Activated T-helper 2 cell treated with anti-CD3 and anti-CD28 coated beads, Interferon-gamma antibody, Interleukin-2, Interleukin-4, amounts not matched to agents 10 μg/mL and 5 μg/mL and 100 μg/mL, durations not matched to agents 14 hours and 24 hours and 36 hours (primary cell): ENCODE measurements around the gene ARHGDIG. TPM values are rescaled to one million over a fixed set of nuclear protein-coding genes. Genes with fewer than 3 reads are reported as not detected.
"Not testable (repeated sequence)": the region's sequence is repeated elsewhere in the genome, so short reads cannot be mapped to it uniquely, and the experiment has no call there.

Experiments
- DNase-seq: peaks from one replicate; pipeline ENCODE4 v3.0.0; 2021; ENCODE audit warnings: low spot score
- H3K27ac Mint-ChIP-seq: one replicate; pipeline ENCODE4 v1.8.0; 2021; ENCODE audit warnings: mixed read lengths
- H3K27me3 Mint-ChIP-seq: one replicate; pipeline ENCODE4 v1.8.0; 2021; ENCODE audit warnings: low read depth, mixed read lengths
- H3K36me3 Mint-ChIP-seq: one replicate; pipeline ENCODE4 v1.8.0; 2021; ENCODE audit warnings: low read depth, mixed read lengths
- H3K4me1 Mint-ChIP-seq: one replicate; pipeline ENCODE4 v1.8.0; 2021; ENCODE audit warnings: low read depth, mixed read lengths
- H3K4me3 Mint-ChIP-seq: one replicate; pipeline ENCODE4 v1.8.0; 2021; ENCODE audit warnings: low read depth, mild to moderate bottlenecking, moderate library complexity, mixed read lengths
- H3K9me3 Mint-ChIP-seq: one replicate; pipeline ENCODE4 v1.8.0; 2021; ENCODE audit warnings: mixed read lengths
- intact Hi-C: fragments of 100-400 bp; cut with micrococcal nuclease; formaldehyde crosslinking; loops from one replicate; pipeline ENCODE4 v1.15.1; 2023
- total RNA-seq: library from RNA; stranded (reverse); gene quantifications from 2 replicates; pipeline ENCODE4 v1.2.3, GENCODE V29; 2022

ARHGDIG gene
- total RNA-seq, 1 donor from 2014 or later: 0.82 TPM

DNA sequence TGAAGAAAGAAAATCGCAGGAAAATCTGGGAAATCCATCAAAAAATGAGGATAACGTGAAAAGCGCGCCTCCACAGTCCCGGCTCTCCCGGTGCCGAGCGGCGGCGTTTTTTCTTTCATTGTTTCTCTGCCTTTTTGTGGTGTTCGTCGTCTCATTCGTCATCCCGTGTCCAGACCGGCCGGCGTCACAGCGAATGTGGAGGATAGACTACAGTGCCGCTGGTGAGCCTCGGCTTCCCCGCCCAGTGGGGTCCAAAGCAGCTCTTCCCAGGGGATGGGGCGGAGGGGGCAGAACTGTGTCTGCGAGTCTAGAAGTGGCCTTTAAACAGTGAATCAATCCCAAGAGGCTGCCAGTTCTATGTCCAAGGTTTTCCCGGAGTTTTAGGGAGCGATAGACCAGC, 25.9 kb upstream of the ARHGDIG start:
- DNase-seq: no peak
- Mint-ChIP-seq H3K4me1 (peaks cover 27% of the 10 kb centered on the region), H3K27ac (no peak overlapping the region), H3K27me3 (no peaks in the 10 kb centered on the region), H3K36me3 (peaks cover 20% of the 10 kb centered on the region), H3K9me3 (no peaks in the 10 kb centered on the region), H3K4me3 (no peak overlapping the region)
- intact Hi-C loops: no loop called here

DNA sequence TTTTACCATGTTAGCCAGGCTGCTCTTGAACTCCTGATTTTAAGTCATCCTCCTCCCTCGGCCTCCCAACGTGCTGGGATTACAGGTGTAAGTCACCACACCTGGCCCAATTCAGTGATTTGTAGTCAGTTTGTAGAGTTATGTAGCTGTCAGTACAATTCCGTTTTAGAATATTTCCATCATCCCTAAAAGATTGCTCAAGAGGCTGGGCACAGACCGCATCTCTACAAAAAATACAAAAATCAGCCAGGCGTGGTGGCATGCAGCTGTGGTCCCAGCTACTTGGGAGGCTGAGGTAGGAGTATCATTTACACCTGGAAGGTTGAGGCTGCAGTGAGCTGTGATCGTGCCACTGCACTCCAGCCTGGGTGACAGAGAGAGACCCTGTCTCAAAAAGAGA, 25.2 kb upstream of the ARHGDIG start:
- no peaks in the 10 kb centered on the region for H3K27me3 Mint-ChIP-seq
- peaks cover 20% of the 10 kb centered on the region for H3K36me3 Mint-ChIP-seq

GRCh38 chr16:258091-258490, 22.3 kb upstream of the ARHGDIG start:
- not testable (repeated sequence) for H3K4me3 Mint-ChIP-seq, H3K27me3 Mint-ChIP-seq

More for the DNA sequence above, 25.2 kb upstream of the ARHGDIG start:
- no peak overlapping the region for H3K4me3 Mint-ChIP-seq
- no peak overlapping the region for H3K27ac Mint-ChIP-seq
- intact Hi-C loops: no loop called here
- peaks cover 26% of the 10 kb centered on the region for H3K4me1 Mint-ChIP-seq
- no peak for DNase-seq
- no peaks in the 10 kb centered on the region for H3K9me3 Mint-ChIP-seq

GRCh38 chr16:259226-259625, 21.2 kb upstream of the ARHGDIG start:
- no peak overlapping the region for H3K27ac Mint-ChIP-seq
- no peaks in the 10 kb centered on the region for H3K9me3 Mint-ChIP-seq
- intact Hi-C loops: no loop called here
- H3K27me3 Mint-ChIP-seq: no peaks in the 10 kb centered on the region
- H3K4me1 Mint-ChIP-seq: peaks cover 8% of the 10 kb centered on the region
- H3K4me3 Mint-ChIP-seq: no peak overlapping the region
- H3K36me3 Mint-ChIP-seq: peaks cover 18% of the 10 kb centered on the region
- DNase-seq: no peak

More at GRCh38 chr16:258091-258490, 22.3 kb upstream of the ARHGDIG start:
- H3K27ac Mint-ChIP-seq, DNase-seq, H3K9me3 Mint-ChIP-seq, intact Hi-C loops: not testable (repeated sequence)
- Mint-ChIP-seq H3K36me3 (peaks cover 20% of the 10 kb centered on the region), H3K4me1 (peaks cover 11% of the 10 kb centered on the region)

GRCh38 chr16:259814-260253, 20.6 kb upstream of the ARHGDIG start:
- intact Hi-C loops: no loop called here
- H3K9me3 Mint-ChIP-seq: no peaks in the 10 kb centered on the region
- no peak overlapping the region for H3K27ac Mint-ChIP-seq
- DNase-seq: no peak
- H3K27me3 Mint-ChIP-seq: no peaks in the 10 kb centered on the region
- no peak overlapping the region for H3K4me3 Mint-ChIP-seq
- H3K36me3 Mint-ChIP-seq: peaks cover 17% of the 10 kb centered on the region
- peaks cover 6% of the 10 kb centered on the region for H3K4me1 Mint-ChIP-seq

GRCh38 chr16:260326-260725, 20.1 kb upstream of the ARHGDIG start:
- H3K9me3 Mint-ChIP-seq: no peaks in the 10 kb centered on the region
- no peak overlapping the region for H3K4me3 Mint-ChIP-seq
- peaks cover 14% of the 10 kb centered on the region for H3K36me3 Mint-ChIP-seq
- no peaks in the 10 kb centered on the region for H3K27me3 Mint-ChIP-seq
- DNase-seq: no peak
- intact Hi-C loops: no loop called here
- no peak overlapping the region for H3K27ac Mint-ChIP-seq
- peaks cover 4% of the 10 kb centered on the region for H3K4me1 Mint-ChIP-seq

GRCh38 chr16:261031-261691, 19.2 kb upstream of the ARHGDIG start:
- Mint-ChIP-seq H3K4me1 (no peaks in the 10 kb centered on the region), H3K9me3 (no peaks in the 10 kb centered on the region), H3K27ac (no peak overlapping the region), H3K4me3 (no peak overlapping the region), H3K36me3 (peaks cover 7% of the 10 kb centered on the region), H3K27me3 (no peaks in the 10 kb centered on the region)
- no peak for DNase-seq
- intact Hi-C loops: no loop called here

GRCh38 chr16:262121-262745, 18.2 kb upstream of the ARHGDIG start:
- DNase-seq: no peak
- Mint-ChIP-seq H3K4me3 (no peak overlapping the region), H3K9me3 (no peaks in the 10 kb centered on the region), H3K27me3 (no peaks in the 10 kb centered on the region), H3K36me3 (peaks cover 5% of the 10 kb centered on the region), H3K27ac (no peak overlapping the region), H3K4me1 (no peaks in the 10 kb centered on the region)
- intact Hi-C loops: no loop called here

- Mint-ChIP-seq H3K27ac (no peak overlapping the region), H3K4me1 (no peaks in the 10 kb centered on the region), H3K27me3 (no peaks in the 10 kb centered on the region), H3K36me3 (peaks cover 5% of the 10 kb centered on the region), H3K4me3 (no peak overlapping the region), H3K9me3 (no peaks in the 10 kb centered on the region)
- no peak for DNase-seq
- intact Hi-C loops: no loop called here
Measured at GRCh38 chr16:263182-263774, 17.1 kb upstream of the ARHGDIG start.

- intact Hi-C loops: no loop called here
- no peak for DNase-seq
- no peaks in the 10 kb centered on the region for H3K4me1 Mint-ChIP-seq
- H3K9me3 Mint-ChIP-seq: no peaks in the 10 kb centered on the region
- peaks cover 5% of the 10 kb centered on the region for H3K36me3 Mint-ChIP-seq
- H3K27me3 Mint-ChIP-seq: no peaks in the 10 kb centered on the region
- H3K4me3 Mint-ChIP-seq: no peak overlapping the region
- no peak overlapping the region for H3K27ac Mint-ChIP-seq
Measured at GRCh38 chr16:263944-264343, 16.4 kb upstream of the ARHGDIG start.

DNA sequence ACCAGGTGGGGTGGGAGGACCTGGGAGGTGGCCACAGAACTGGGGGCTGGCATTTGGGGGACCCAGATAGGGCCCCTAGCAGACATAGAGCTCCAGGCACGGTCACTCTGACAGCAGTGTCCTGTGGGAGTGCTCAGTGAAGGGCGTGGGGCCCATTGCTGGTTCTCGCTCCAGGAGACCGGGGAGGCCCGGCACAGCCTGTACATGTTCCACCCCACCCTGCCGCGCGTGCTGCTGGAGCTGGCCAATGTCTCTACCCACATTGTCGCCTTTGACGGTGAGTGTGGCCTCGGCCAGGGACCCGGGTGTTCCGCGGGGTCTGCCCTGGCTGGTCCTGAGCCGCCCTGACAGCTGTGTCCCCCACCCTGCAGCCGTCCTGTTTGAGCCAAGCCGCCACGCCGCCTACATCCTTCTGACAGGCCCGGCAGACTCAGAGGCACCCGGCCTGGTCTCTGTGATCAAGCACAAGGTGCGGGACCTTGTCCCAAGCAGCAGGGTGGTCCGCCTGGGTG, 15.9 kb upstream of the ARHGDIG start:
- H3K27ac Mint-ChIP-seq: no peak overlapping the region
- H3K9me3 Mint-ChIP-seq: no peaks in the 10 kb centered on the region
- H3K4me3 Mint-ChIP-seq: no peak overlapping the region
- intact Hi-C loops: no loop called here
- no peaks in the 10 kb centered on the region for H3K27me3 Mint-ChIP-seq
- H3K4me1 Mint-ChIP-seq: no peaks in the 10 kb centered on the region
- DNase-seq: no peak
- H3K36me3 Mint-ChIP-seq: peaks cover 5% of the 10 kb centered on the region

DNA sequence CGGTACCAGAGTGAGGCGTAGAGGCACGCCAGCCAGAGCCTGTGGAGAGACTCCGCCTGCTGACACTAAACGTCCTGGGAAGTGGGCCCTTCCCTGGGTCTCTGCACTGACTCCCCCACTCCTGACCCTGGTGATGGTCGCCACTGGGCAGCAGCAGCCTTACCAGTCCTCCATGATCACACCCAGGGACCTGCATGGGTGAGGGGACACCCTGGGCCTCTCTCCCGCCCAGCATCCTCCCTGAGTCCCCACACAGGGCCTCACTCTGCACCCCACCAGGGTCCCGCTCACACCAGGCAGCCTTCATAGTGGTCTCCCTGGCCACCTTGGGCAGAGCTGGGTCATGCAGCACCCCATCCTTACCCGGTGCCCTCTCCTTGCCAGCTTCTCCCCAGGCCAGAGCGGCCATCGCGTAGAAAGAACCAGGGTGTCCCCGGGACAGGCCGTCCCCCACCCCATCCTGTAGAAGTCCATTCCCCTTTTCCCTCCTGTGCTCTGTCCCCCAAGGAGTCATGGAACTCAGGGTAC, 15.3 kb upstream of the ARHGDIG start:
- no peaks in the 10 kb centered on the region for H3K4me1 Mint-ChIP-seq

DNA sequence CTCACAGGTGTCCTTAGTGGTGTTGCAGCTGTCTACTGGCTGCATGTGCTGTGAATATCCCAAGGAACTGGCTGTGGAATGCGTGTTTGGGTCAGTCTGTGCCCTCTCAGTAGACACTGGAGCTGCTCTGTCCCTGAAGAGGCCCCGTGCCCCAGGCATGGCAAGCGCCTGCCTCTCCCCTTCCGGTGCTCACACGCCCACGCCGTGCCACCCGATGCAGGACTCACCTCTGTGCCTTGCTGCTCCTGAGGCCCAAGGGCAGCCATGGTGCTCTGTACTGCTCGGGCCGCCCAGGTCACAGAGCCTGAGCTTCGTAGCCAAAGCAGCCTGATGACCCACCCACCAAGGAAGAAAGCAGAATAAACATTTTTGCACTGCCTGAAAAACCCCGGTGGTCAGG, 14.7 kb upstream of the ARHGDIG start:
- no peak for DNase-seq
- H3K27ac Mint-ChIP-seq: no peak overlapping the region
- intact Hi-C loops: no loop called here
- peaks cover 2% of the 10 kb centered on the region for H3K36me3 Mint-ChIP-seq
- H3K9me3 Mint-ChIP-seq: no peaks in the 10 kb centered on the region
- H3K27me3 Mint-ChIP-seq: no peaks in the 10 kb centered on the region
- H3K4me3 Mint-ChIP-seq: no peak overlapping the region
- no peaks in the 10 kb centered on the region for H3K4me1 Mint-ChIP-seq

More for the DNA sequence above, 15.3 kb upstream of the ARHGDIG start:
- no peaks in the 10 kb centered on the region for H3K27me3 Mint-ChIP-seq
- H3K36me3 Mint-ChIP-seq: peaks cover 5% of the 10 kb centered on the region
- H3K4me3 Mint-ChIP-seq: no peak overlapping the region
- H3K9me3 Mint-ChIP-seq: no peaks in the 10 kb centered on the region
- intact Hi-C loops: no loop called here
- no peak for DNase-seq
- H3K27ac Mint-ChIP-seq: no peak overlapping the region
